NCI-H748 (cell line): Measurements from ENCODE around the gene RNF13.
A peak's percentile ranks its signal among the peaks of the same experiment; 100 is the strongest.
"Not testable (repeated sequence)": the region's sequence is repeated elsewhere in the genome, so short reads cannot be mapped to it uniquely, and the experiment has no call there.

Experiments
- DNase-seq: peaks from one replicate; lab custom pipeline; 2025; ENCODE audit not compliant: unreplicated experiment; lab: John Stamatoyannopoulos, UW

The RNF13 gene

DNA sequence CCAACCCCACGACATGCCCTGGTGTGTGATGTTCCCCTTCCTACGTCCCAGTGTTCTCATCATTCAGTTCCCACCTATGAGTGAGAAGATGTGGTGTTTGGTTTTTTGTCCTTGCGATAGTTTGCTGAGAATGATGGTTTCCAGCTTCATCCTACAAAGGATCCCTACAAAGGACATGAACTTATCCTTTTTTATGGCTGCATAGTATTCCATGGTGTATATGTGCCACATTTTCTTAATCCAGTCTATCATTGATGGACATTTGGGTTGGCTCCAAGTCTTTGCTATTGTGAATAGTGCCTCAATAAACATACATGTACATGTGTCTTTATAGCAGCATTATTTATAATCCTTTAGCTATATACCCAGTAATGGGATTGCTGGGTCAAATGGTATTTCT, 131.0 kb downstream of the RNF13 start:
- not testable (repeated sequence) for DNase-seq

DNA sequence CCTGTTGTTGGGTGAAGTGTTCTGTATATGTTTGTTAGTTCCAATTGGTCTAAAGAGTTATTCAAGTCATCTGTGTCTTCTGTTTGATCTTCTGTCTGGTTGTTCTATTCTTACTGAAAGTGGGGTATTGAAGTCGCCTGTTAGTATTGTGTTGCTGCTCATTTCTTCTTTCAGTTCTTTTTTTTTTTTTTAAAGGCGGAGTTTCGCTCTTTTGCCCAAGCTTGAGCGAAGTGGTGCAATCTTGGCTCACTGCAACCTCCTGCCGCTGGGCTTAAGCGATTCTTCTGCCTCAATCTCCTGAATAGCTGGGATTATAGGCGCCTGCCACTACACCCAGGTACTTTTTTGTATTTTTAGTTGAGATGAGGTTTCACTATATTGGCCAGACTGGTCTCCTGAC, 134.2 kb downstream of the RNF13 start:
- DNase-seq = no peak

DNA sequence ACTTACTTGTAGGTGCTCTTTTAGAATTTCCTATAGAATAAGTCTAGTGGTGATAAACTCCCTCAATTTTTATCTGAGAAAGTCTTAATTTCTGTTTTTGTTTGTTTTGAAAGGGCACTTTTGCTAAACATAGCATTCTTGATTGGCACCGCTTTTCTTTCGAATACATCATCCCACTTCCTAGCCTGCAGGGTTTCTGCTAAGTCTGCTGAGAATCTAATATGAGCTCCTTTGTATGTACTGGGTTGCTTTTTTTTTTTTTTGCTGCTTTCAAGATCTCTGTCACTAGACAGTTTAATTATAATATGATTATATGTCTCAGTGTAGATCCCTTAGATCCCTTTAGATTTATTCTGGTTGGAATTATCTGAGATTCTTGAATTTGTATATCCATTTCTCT, 136.2 kb downstream of the RNF13 start:
- DNase-seq = no peak

DNA sequence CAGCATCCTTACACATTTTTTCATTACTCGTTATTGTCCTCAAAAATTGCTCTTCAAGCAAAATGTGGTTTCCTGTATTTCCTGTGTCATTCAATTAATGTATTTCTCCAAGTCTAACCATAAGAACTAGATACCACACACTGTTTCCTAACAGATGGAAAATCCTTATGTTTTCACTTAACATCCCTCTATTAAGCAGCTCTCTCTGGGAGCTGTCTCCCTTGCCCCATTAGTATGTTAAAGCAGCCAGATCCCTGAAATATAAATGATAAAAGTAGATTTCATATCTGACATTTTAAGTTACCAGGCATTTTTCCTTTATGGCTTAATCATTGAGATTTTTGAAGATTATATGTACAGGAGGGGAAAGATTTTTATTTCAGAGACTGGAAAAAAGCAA, 141.8 kb downstream of the RNF13 start:
- DNase-seq = no peak

DNA sequence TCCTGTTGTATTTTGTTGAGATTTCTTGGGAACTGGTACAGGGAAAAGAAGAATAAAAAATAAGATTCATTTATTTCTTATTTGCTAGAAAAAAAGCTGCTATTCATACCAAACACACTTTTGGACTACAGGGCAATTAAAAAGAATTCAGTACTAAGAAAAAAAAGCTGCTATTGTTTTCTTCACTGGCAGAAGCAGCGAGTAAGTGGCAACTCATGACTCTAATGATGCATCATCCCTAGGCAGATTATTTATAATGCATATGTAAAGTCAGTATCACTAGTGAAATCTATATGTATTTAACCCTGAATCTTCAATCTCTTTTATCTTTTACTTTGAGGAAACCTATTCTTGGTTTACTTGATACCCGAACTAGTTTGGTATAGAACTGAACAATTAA, 142.4 kb downstream of the RNF13 start:
- no peak for DNase-seq

DNA sequence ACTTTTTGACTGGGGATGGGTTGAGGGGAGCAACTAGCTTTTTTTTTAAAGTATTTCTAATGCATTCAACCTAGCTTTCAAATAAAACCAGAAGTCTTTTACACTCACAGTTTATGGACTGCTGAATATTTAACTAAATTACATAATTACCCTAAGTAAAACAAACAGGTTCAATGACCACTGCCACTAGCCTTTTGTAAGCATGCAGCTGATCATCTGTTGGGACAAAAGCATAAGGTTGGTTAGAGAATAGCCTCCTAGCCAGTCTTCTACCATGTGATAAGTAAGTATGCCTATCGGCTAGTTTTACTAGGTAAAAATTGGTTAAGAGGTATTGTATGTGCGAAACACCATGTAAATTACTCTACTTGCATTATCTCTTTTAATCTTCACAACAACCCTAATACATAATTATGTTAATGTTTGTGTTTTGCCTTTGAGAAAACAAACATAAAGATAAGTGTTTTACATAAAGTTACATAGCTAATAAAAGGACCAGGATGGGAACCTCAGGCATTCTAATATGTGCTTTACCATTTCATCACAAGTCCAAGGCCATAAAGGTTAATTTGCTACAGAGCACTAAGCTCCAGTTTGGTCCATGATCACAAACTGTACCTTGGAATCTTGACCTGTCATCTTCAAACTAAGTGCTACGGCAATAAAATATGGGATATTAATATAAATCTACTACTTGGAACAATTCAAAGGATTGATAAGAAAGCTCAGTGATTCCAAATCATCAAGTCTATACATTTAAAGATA, 144.5 kb downstream of the RNF13 start:
- DNase-seq = no peak

DNA sequence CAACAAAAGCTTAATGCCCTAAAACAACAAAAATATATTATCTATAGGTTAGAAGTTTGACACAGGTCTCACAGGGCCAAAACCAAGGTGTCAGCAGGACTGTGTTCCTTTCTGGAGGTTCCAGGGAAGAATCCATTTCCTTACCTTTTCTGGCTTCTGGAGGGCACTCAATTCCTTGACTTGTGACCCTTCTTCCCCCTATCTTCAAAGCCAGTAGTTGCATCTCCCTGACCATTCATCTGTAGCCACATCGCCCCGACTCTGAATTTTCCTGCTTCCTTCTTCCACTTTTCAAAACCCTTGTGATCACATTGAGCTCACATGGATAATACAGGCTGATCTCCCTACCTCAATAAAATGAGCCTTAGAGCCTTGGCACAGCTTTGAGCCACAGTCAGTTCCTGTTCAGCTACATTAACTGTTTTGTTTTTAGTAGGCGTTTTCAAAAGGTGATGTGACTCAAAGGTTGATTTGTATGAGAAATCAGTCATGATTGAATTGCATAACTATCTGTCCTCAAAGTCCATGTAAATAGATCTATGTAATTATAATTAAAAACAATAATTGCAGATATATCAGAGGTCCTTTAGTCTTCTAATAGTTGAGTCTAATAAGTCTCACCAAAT, 145.3 kb downstream of the RNF13 start:
- DNase-seq = no peak

DNA sequence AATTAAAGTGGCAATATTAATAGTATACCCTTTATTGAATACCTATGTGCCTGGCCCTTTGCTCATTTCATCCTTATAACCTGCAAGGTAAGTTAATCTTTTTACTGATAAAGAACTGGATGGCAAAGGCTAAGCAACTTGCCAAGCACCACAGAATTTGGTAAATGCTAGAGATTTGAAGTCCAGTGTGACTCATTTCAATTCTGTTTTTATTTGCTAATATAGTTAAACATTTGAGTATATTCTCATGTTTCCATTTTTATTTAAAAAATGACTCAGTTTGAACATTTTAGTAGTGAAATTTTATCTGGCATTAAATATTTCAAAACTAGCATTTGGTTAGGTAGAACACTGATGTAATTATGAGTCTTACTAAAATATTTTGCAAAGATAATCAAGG, 146.4 kb downstream of the RNF13 start:
- no peak for DNase-seq

DNA sequence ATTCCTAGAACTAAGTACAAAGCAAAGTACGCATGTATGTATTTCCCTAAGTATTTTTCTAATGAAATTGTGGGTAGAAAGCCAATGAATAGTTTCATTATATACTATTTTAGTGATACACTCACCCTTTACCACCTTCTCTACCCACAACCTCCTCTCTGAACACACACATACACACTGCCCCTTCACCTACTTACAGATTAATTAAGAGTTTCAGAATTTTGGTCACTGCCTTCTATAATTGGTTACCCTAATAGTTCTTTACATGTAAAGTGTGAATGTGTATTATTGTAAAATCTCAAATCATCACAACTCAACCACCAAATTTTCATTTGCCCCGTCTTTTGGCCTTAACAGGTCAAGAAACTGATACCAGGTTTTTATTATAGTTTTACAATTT, 150.5 kb downstream of the RNF13 start:
- DNase-seq = no peak

DNA sequence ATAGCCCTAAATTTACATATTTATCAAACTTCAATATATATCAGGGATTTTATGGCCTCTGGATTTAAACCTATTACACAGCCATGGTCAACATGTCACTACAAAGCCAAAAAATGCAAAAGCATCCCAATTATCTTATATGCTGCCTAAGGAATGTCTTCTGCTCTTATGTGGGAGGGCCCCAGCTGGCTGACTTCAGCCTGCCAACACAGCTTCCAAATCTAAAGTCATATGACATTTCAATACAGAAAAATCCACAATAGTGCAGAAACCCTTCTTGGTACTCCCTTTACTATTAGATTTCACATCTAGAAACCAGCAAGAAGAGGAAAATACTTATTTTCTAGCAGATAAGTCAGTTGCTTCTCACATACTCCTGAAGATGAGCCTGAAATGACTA, 151.3 kb downstream of the RNF13 start:
- no peak for DNase-seq

DNA sequence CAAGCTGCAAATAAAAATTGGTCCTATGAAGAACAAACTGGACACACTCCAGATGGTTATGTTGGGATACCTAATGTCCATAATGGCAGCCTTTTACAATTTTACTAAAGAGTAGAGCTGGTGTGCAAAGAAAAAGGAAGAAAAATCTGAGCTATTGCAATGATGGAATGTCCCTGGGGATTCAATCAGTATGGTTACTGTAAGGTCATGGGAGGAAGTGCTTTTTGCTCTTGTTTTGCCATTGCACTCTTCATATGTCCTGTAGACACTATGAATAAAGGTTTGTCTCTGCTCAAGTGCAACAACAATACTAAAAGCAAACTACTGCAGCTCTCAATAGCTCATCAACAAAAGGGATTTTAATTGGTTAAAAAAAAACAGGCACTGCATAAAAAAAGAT, 152.3 kb downstream of the RNF13 start:
- no peak for DNase-seq

DNA sequence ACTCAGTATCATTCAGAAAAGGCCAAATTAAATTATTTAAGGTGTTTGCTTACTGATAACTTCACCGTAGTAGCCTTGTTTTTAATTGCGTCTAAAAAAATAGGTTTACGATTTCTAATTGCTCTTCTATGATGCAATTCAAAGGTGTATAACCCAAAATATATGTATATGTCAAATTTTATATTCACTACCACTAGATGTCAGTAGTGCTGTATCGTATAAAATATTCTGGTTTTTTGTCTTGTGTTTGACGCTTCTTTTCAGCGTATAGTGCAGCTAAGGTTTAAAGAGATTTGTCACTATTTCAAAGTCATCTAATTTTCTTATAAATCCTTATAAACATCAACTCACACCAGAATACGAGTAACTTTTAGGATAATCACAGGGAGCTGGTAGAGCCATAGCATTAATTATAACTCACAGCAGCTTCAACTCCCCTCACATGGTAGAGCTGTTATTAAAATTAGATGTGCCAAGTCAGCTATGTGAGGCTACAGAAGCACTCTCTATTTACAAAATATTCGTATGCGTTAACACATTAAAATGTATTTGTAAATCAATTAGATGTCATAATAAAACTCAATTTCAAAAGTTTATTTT, 154.2 kb downstream of the RNF13 start:
- DNase-seq = peak; percentile 54

DNA sequence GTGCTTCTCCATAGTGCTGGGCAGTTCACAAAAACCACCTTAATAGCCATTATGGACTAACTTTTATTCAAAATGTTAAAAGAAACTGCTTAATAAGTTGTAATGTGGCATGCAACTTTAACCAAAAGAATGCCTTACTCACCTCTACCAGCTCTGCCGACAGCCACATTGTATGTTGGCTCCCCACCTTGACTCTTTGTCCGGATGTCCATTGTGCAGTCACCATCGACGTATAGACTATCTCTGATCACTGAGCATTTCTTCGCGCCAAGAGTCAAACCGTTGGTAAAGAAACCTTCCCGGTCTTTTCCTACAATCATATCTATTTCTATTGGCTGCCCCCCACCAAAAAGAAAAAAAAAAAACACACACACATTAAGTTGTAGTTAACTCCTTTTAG, 155.2 kb downstream of the RNF13 start:
- DNase-seq = peak; percentile 59

DNA sequence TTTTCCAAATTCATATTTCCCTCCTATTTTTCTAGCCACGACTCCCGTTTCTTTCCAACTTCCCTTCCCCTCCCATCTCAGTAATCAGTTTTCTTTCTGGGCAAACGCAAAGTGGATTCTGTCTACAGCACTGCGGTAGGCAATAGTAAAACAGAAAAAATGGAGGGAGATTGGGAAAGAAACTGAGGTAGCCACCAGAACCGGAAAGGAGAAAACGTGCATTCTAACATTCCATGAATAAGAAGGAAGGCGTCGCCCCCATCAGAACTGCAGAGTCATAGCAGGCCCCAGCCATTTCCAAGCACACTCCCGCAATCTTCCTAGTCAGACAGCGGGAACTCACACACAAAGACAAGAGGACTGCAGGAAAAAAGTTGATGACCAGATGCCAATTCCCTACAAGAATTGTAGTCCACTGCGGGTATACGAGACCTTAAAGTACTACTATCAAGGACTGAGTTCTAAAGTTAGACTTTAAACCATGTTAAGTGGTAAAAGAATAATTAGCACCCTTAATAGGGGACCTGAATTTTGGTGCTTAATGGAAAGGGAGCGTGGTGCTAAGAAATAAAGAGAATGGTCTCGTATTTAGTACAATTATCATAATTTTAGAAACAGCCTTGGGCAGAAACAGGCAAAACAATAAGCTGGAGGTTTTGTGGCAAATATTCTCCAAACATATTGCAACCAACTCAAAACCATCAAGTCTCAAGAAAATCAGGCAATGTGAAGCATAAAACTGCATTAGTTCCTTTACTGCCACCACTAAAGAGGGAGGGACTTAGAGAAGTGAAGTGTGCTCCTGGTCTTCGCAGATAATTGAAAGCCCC, 156.3 kb downstream of the RNF13 start:
- peak; percentile 76 for DNase-seq

DNA sequence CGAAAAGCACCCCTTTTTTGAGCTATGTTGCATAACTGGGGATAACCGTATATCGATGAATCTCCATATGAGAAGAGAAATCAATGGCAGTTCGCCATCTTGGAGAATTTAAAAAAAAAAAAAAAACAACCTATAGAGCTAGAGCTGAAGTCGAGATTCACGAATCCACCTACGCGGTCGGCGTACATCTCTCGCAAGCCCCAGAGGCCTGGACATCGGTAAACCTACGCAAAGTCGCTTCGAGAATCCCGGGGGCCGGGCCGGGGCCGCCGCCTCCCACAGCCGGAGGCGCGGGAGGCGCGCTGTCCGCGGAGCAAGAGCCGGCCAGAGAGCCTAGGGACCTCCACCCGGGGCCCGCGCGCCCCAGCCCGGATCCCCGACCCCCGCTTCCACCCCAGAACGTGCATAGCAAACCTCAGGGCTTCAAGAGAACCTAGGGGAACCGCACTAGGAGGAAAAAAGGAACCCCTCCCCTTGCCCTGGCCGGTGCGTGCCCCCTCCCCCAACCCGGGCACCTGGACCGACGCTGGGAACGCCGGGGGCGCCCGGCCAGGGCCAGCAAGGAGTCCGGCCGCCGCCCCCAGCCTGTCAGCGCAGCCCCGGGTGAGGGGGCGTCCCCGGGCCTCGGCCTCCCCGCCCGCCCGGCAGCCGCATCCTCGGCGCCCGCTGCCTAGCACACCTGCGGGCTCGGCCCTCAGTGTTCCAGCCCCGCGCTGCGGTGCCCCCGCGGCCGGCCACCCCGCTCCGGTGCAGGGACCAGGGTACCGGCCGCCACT, 157.1 kb downstream of the RNF13 start:
- DNase-seq = peak; percentile 85

DNA sequence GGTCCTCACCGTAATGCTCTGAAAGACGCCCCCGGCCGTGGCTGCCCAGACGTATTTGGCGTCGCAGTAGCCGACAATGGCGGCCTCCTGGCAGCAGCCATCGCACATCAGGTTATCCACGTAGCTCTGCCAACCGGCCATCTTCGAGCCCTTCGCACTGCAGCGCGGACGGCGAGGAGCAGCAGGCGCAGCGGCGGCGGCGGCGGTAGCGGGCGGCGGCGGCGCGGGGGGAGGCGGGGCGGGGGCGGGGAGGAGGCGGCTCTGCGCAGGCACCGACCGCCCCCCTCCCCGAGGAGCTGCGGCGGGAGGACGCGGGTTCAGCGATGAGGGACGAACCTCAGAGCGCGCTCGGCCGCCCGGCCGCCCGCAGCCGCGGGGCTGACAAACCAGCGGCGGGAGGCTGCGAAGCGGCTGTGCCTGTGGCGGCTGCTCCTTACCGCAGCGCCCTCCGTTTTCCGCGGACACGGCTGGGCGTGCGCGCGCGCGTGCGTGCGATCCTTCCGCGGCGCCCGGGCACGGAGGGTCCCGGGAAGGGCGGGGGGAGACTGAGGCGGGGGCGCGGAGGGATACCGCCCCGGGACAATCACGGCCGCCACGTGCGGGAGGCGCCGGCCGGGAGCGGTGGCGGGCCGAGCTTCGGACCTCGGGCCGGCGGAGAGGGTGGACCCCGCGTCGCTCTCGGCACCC, 157.8 kb downstream of the RNF13 start, which contains the start of gene PFN2:
PFN2 (minus strand) TSS at position 180 of the 687 bp plus-strand sequence; CDS start at position 141, 39 bp downstream.
- DNase-seq = peak; percentile 92

DNA sequence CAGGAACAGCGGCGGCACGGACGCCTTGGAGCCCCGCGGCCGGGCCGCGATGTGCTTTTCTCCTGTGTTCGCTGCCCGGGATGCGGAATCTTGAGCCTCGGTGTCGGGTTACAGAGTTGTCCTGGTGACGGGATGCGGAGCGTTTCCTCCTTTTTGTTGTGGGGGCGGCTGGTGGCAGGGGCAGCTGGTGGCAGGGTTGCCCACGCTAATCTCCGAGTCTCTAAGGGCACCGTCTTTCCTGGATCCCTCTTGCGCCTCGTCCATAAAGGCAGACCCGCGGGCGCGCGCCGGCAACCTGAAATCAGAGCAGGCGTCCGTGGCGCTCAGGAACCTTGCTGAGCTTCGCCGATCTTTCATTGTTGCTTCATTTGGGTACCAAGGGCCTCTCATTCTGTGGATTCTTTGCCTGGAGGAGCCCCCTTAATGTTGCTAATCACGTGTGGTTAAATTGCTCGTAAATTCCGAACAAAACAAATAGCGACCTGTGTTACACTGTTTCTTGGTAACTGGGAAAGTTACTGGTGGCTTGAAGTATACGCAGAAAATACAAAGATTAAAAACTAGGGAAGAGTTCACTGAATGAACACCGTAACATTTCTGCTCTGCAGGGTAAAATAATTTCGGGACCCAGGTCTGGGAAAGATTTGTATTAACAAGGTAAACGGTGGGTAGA, 158.5 kb downstream of the RNF13 start:
- DNase-seq = peak; percentile 92

DNA sequence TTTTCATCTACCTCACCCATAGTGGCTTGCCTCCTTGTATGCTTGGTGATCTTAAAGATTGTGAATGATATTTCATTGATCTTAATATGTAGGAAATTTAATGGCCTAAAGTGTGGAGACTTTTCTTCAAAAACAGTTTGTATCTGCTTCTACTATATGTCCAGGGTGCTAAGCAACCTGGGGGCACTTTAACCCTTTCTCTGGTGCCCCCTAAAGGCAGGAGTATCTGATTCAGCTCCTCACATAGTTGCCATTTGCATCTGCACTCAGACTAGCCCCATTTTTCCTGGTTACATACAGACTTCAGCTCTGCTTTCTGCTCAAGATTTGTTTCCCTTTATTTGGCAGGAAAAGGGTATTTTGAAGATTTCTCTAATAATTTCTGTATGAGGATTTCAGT, 162.9 kb downstream of the RNF13 start:
- peak; percentile 5 for DNase-seq

DNA sequence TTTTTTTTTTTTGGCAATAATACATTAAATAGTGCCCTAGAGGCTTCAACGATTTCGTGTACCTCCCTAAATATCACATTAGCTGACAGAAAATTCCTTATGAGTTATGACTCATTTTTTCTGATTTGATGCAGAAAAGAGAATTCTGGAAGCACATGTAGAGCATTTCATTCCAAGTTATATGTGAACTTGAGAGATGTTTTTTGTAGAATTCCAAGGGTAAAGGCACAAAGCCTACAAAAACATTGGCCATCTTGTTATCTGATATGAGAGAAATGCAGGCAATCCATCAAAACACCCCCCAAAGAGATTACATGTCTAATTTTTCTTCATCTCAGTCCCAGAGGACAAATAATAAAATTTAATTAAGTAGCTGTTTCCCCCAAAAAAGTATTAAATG, 164.4 kb downstream of the RNF13 start:
- DNase-seq = no peak

DNA sequence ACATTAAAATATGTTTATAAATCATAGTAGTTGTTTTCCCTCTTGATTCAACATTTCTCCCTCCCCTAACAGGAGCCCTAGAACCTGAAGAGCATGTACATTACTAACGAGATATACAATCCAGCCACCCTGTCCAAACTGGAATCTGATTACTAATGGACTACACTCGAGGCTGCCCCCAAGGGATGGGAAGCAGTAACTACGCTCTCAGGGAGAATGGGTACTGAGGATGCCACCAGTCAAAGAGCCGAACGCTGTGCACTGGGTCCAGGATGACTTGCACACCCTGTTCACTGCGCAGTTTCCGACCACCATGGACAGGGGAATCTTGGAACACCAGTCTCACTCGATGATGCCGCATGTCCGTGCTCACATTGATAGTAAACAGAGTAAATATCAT, 169.0 kb downstream of the RNF13 start:
- DNase-seq = not testable (repeated sequence)
